ENCODE measurements around the gene IMMP2L.

GRCh38 chr7:110938165-110938564, 624.1 kb downstream of the IMMP2L start:
- TF ChIP-seq SP1 (IDR thresholded peaks at IDR 0.05), result no peak
- TF ChIP-seq ZNF384 (IDR thresholded peaks at IDR 0.05), result no peak
- no peak for TF ChIP-seq BHLHE40 (IDR thresholded peaks at IDR 0.05; ENCODE audit: borderline replicate concordance)
- TF ChIP-seq SUZ12 (IDR thresholded peaks at IDR 0.05), result no peak
- TF ChIP-seq FOXA1 (IDR thresholded peaks at IDR 0.05), result no peak
- no peak for TF ChIP-seq NFRKB (IDR thresholded peaks at IDR 0.05)
